Measurements from ENCODE around the gene EFL1. TPM values are rescaled to one million over a fixed set of nuclear protein-coding genes. Genes with fewer than 3 reads are reported as not detected.
A peak's percentile ranks its signal among the peaks of the same experiment; 100 is the strongest.

The EFL1 gene
- total RNA-seq, 1 donor from 2014 or later, result 12.3 TPM

GRCh38 chr15:82081914-82082762 lies 180.4 kb downstream of the EFL1 start:
- peak; percentile 6 to 29 for DNase-seq (ENCODE audit: low read depth in 2 of 2)

- DNase-seq (ENCODE audit: low read depth in 2 of 2), result no peak
These were observed 181.8 kb downstream of the EFL1 start for GRCh38 chr15:82080774-82081173.

Other genes starting within 250 kb of the EFL1 start
- 7.0 and 10.9 TPM in 2 replicates for gene MEX3B, start 216.7 kb downstream of the EFL1 start, total RNA-seq
- gene SAXO2, start 84 bp upstream of the EFL1 start, total RNA-seq, result under 0.01 and 0.22 TPM in 2 replicates
- 0.20 and 0.44 TPM in 2 replicates for gene GOLGA6L10, start 86.7 kb upstream of the EFL1 start, total RNA-seq
- 0.60 and 0.87 TPM in 2 replicates for gene GOLGA6L9, start 167.1 kb upstream of the EFL1 start, total RNA-seq